ENCODE results near the gene BBS9. TPM values are rescaled to one million over a fixed set of nuclear protein-coding genes. Genes with fewer than 3 reads are reported as not detected.

The BBS9 gene
- total RNA-seq, 4 donors from 2014 or later: 16.4 to 26.0 (median 21.4) TPM

DNA sequence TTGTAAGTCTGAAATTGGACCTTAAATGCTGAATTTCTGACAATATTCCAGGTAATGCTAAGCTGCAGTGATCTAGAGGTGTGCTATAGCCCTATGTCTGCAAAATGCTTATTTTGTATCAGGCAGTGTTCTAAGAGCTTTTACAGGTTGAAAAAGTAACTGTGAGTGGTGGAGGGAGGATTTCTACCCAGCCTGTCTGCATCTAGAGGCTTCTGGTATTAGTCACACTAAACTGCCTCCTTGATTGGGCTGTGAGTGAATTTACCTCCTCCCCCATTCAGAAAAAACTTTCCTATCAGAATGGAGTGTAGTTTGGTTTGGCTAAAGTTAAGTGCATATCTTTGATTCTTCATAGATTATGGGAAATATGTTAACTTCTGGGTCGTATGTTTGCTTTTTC lies 56.8 kb downstream of the BBS9 start:
- no peak for DNase-seq (ENCODE audit: low spot score in 2 of 2)
- WGBS: 86% methylated on average over 1 of the region's 1 CpG
- Histone ChIP-seq H3K27me3 (no peaks in the 10 kb centered on the region), H3K4me1 (no peaks in the 10 kb centered on the region), H3K27ac (no peak overlapping the region), H3K9me3 (no peaks in the 10 kb centered on the region), H3K36me3 (no peaks in the 10 kb centered on the region), H3K4me3 (no peak overlapping the region)
- TF ChIP-seq EP300 (IDR thresholded peaks at IDR 0.05) (no peak), POLR2A (IDR thresholded peaks at IDR 0.05) (no peak), POLR2AphosphoS5 (IDR thresholded peaks at IDR 0.05) (no peak)
- TF ChIP-seq, protein P1, sequence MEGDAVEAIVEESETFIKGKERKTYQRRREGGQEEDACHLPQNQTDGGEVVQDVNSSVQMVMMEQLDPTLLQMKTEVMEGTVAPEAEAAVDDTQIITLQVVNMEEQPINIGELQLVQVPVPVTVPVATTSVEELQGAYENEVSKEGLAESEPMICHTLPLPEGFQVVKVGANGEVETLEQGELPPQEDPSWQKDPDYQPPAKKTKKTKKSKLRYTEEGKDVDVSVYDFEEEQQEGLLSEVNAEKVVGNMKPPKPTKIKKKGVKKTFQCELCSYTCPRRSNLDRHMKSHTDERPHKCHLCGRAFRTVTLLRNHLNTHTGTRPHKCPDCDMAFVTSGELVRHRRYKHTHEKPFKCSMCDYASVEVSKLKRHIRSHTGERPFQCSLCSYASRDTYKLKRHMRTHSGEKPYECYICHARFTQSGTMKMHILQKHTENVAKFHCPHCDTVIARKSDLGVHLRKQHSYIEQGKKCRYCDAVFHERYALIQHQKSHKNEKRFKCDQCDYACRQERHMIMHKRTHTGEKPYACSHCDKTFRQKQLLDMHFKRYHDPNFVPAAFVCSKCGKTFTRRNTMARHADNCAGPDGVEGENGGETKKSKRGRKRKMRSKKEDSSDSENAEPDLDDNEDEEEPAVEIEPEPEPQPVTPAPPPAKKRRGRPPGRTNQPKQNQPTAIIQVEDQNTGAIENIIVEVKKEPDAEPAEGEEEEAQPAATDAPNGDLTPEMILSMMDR (IDR thresholded peaks at IDR 0.05): no peak

DNA sequence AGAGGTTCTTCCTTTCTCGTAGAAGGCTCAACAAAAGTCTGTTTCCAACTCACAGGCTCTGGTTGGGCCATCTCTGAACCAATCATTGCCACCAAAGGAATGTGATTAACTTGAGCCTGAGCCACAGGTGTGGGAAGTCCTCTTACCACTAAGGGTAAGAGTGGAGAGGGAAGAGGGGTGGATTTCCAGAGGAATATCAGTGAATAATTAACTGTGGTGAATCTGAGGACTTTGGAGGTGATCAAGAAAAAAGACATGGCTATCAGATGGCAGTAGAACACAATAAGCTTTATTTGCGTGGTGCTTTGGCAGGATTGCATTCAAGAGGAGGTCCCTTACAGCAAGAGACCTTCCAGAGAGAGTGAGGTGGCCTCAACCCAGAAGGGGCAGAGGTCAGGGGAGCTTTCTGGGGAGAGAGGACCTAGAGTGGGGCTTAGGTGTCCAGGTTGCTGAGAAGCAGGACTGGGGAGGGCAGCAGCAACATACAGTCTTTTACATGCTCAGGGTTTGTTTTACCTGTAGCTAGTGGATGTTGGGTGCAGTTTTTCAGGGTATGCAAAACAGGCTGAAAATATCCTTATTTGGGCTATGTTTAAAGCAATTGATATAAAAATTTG lies 61.4 kb downstream of the BBS9 start:
- H3K9me3 ChIP-seq: no peaks in the 10 kb centered on the region
- H3K4me1 ChIP-seq: no peaks in the 10 kb centered on the region
- DNase-seq (ENCODE audit: low spot score in 2 of 2): no peak
- H3K36me3 ChIP-seq: no peaks in the 10 kb centered on the region
- H3K27me3 ChIP-seq: no peaks in the 10 kb centered on the region
- WGBS: 95% methylated on average over 2 of the region's 2 CpGs
- H3K27ac ChIP-seq: no peak overlapping the region
- H3K4me3 ChIP-seq: no peak overlapping the region
- TF ChIP-seq, protein P1 (IDR thresholded peaks at IDR 0.05): no peak
- no peak for TF ChIP-seq EP300 (IDR thresholded peaks at IDR 0.05)
- TF ChIP-seq POLR2A (IDR thresholded peaks at IDR 0.05): no peak
- TF ChIP-seq POLR2AphosphoS5 (IDR thresholded peaks at IDR 0.05): no peak

DNA sequence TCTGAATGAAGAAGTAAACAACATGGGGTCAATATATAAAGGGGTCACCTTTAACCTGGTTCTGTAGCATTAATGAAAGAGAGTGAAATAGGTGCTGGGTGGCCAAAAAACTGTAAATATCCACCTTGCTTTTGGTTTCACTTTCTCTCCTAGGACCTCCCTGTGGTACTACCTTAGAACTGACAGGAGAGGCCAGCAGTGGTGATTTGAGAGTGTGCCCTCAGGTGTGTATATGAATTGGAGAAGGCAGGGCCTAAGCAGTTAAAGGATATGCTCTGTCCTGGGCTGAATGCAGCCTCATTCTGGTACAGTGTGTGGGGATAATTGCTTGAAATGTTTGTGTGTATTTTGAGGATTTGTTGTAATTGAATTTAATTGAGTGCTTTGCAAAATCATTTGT lies 62.0 kb downstream of the BBS9 start:
- Histone ChIP-seq H3K4me3 (no peak overlapping the region), H3K27me3 (no peaks in the 10 kb centered on the region), H3K27ac (no peak overlapping the region), H3K36me3 (no peaks in the 10 kb centered on the region), H3K4me1 (no peaks in the 10 kb centered on the region), H3K9me3 (no peaks in the 10 kb centered on the region)
- no peak for DNase-seq (ENCODE audit: low spot score in 2 of 2)
- TF ChIP-seq POLR2A (IDR thresholded peaks at IDR 0.05) (no peak), POLR2AphosphoS5 (IDR thresholded peaks at IDR 0.05) (no peak), EP300 (IDR thresholded peaks at IDR 0.05) (no peak)
- TF ChIP-seq, protein P1 (IDR thresholded peaks at IDR 0.05): no peak

DNA sequence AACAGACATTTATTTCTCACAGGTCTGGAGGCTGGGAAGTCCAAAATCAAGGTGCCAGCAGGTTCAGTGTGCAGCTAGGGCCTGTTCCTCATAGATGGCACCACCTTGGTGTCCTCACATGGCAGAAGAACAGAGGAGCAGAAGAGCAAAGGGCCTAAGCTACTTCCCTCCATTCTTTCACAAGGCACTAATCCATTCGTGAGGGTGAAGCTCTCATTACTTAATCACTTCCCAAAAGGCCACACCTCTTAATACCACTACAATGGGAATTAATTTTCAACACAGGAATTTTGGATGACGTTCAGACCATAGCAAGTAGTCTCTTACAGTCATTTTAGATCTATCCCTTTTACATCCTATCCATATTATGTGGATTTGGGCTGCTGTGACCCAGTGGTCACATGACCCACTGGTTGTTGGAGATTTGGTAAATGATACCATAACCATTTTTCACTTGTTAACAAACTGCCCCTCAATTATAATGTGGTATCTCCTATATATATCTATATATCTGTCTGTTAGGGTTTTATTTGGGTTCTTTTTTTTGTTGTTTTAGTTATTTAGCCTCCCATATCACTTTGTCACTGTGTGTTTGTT lies 63.4 kb downstream of the BBS9 start:
- Histone ChIP-seq H3K4me1 (no peaks in the 10 kb centered on the region), H3K36me3 (no peaks in the 10 kb centered on the region), H3K27me3 (no peaks in the 10 kb centered on the region), H3K4me3 (no peak overlapping the region), H3K9me3 (no peaks in the 10 kb centered on the region), H3K27ac (no peak overlapping the region)
- 74% methylated on average over 2 of the region's 2 CpGs for WGBS
- TF ChIP-seq EP300 (IDR thresholded peaks at IDR 0.05) (no peak), POLR2A (IDR thresholded peaks at IDR 0.05) (no peak), POLR2AphosphoS5 (IDR thresholded peaks at IDR 0.05) (no peak)
- TF ChIP-seq, protein P1 (IDR thresholded peaks at IDR 0.05): no peak
- no peak for DNase-seq (ENCODE audit: low spot score in 2 of 2)

DNA sequence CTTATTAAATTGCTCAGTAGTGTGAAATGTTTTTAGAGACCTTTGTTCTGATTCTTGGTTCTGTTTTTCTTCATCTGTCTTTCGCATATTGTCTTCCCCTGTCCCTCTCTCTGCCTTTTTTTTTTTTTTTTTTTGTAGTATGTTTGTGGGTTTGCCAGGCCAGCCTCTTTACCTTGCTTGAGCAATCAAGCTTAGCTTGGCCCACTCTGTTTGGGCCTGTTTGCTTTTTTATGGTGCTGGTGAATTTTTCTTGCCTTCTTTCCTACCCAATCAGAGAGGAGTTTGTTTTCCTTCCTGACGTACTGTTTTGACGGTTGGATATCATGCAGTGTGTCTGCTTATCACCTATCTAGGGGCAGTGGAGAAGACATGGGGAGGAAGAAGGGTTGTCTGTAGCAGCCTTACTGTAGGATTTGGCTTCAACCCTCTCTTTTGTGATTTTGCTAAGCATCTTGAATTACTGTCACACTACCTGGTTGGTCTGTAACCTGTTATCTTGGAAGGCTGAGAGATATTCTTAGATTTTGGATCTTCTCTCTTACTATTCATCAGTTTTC lies 64.0 kb downstream of the BBS9 start:
- no peaks in the 10 kb centered on the region for H3K36me3 ChIP-seq
- H3K4me3 ChIP-seq: no peak overlapping the region
- H3K9me3 ChIP-seq: no peaks in the 10 kb centered on the region
- TF ChIP-seq POLR2AphosphoS5 (IDR thresholded peaks at IDR 0.05) (no peak), EP300 (IDR thresholded peaks at IDR 0.05) (no peak)
- H3K27me3 ChIP-seq: no peaks in the 10 kb centered on the region
- no peaks in the 10 kb centered on the region for H3K4me1 ChIP-seq
- H3K27ac ChIP-seq: no peak overlapping the region
- DNase-seq (ENCODE audit: low spot score in 2 of 2): no peak
- 94% methylated on average over 3 of the region's 3 CpGs for WGBS

Measured in suprapubic skin (tissue), 4 donors.